HEK293 (cell line): ENCODE data around the gene VASN.

Experiments
- CTCF ChIA-PET: fragments of 350-600 bp; formaldehyde crosslinking; extraction: SDS; loops from one replicate; lab custom pipeline; 2021; ENCODE audit warnings: antibody characterized with exemption; lab: Yijun Ruan, JAX
- POLR2A ChIA-PET: fragments of 300-600 bp; formaldehyde crosslinking; extraction: SDS; loops from one replicate; lab custom pipeline; 2020; ENCODE audit warnings: antibody characterized with exemption, inconsistent platforms; lab: Yijun Ruan, JAX
- H3K27ac ChIP-seq: fragments of 200-500 bp; sonication (Bioruptor generic); 2 replicates; pipeline ENCODE4 v1.5.1; 2014; ENCODE audit warnings: low read depth, low read length, control low read depth, inconsistent platforms; ENCODE audit errors: extremely low read depth
- H3K36me3 ChIP-seq, 2 experiments: fragments of 200-500 bp in 1 of 2; sonication (Bioruptor generic) in 1 of 2; 1 replicate in 1 of 2; 2 replicates in 1 of 2; pipeline ENCODE4 v1.5.1; 2014 to 2017; ENCODE audit warnings: inconsistent platforms in 2 of 2, low read length in 2 of 2; ENCODE audit not compliant: control insufficient read depth in 2 of 2, insufficient read depth in 1 of 2
- H3K4me1 ChIP-seq: fragments of 200-500 bp; sonication (Bioruptor generic); 2 replicates; pipeline ENCODE4 v1.5.1; 2014; ENCODE audit warnings: mild to moderate bottlenecking, low read length, inconsistent platforms; ENCODE audit not compliant: control insufficient read depth, insufficient read depth
- H3K4me3 ChIP-seq: 2 replicates; pipeline ENCODE4 v1.5.1; 2011; ENCODE audit warnings: low read depth, mild to moderate bottlenecking, control low read depth, low read length, moderate library complexity
- H3K9me3 ChIP-seq: fragments of 200-500 bp; sonication (Bioruptor generic); 2 replicates; pipeline ENCODE4 v1.5.1; 2014; ENCODE audit warnings: low read depth, low read length, inconsistent platforms; ENCODE audit not compliant: control insufficient read depth, insufficient read depth
- BCL11B ChIP-seq: fragments of 450-650 bp; formaldehyde crosslinking; IDR thresholded peaks from 2 replicates; pipeline ENCODE4 v1.5.1; 2016; ENCODE audit warnings: low read depth, missing biosample characterization, missing genetic modification characterization
- CTCF ChIP-seq: fragments of 450-650 bp; formaldehyde crosslinking; IDR thresholded peaks from 2 replicates; pipeline ENCODE4 v1.5.1; 2016; ENCODE audit warnings: missing biosample characterization, missing genetic modification characterization
- ELK4 ChIP-seq: IDR thresholded peaks from 2 replicates; pipeline ENCODE4 v1.6.1; 2011; ENCODE audit warnings: mild to moderate bottlenecking, low read depth, low read length, borderline replicate concordance
- IKZF3 ChIP-seq: fragments of 450-650 bp; IDR thresholded peaks from 2 replicates; pipeline ENCODE4 v1.5.0; 2018; ENCODE audit warnings: missing biosample characterization, mild to moderate bottlenecking, missing genetic modification characterization, moderate library complexity
- KLF1 ChIP-seq: fragments of 450-650 bp; formaldehyde crosslinking; IDR thresholded peaks from 2 replicates; pipeline ENCODE4 v1.5.1; 2016; ENCODE audit warnings: missing biosample characterization, missing genetic modification characterization
- KLF16 ChIP-seq: fragments of 450-650 bp; formaldehyde crosslinking; IDR thresholded peaks from 2 replicates; pipeline ENCODE4 v1.5.1; 2017; ENCODE audit warnings: missing biosample characterization, missing genetic modification characterization
- KLF9 ChIP-seq: fragments of 450-650 bp; formaldehyde crosslinking; IDR thresholded peaks from 2 replicates; pipeline ENCODE4 v1.5.1; 2016; ENCODE audit warnings: missing biosample characterization, missing genetic modification characterization, low read depth
- PATZ1 ChIP-seq: fragments of 450-650 bp; formaldehyde crosslinking; IDR thresholded peaks from 2 replicates; pipeline ENCODE4 v1.5.1; 2016; ENCODE audit warnings: missing biosample characterization, missing genetic modification characterization
- SP2 ChIP-seq: fragments of 450-650 bp; formaldehyde crosslinking; IDR thresholded peaks from 2 replicates; pipeline ENCODE4 v1.5.1; 2016; ENCODE audit warnings: missing biosample characterization, missing genetic modification characterization
- ZBTB17 ChIP-seq: fragments of 450-650 bp; formaldehyde crosslinking; IDR thresholded peaks from 2 replicates; pipeline ENCODE4 v1.5.1; 2016; ENCODE audit warnings: missing biosample characterization, missing genetic modification characterization
- ZBTB8A ChIP-seq: fragments of 450-650 bp; formaldehyde crosslinking; IDR thresholded peaks from 2 replicates; pipeline ENCODE4 v1.5.1; 2016; ENCODE audit warnings: missing biosample characterization, missing genetic modification characterization
- ZFP37 ChIP-seq: fragments of 450-650 bp; formaldehyde crosslinking; IDR thresholded peaks from 2 replicates; pipeline ENCODE4 v1.5.1; 2016; ENCODE audit warnings: missing biosample characterization, missing genetic modification characterization
- ZIC2 ChIP-seq: fragments of 450-650 bp; formaldehyde crosslinking; IDR thresholded peaks from 2 replicates; pipeline ENCODE4 v1.5.1; 2016; ENCODE audit warnings: missing biosample characterization, missing genetic modification characterization
- ZNF114 ChIP-seq: fragments of 450-650 bp; formaldehyde crosslinking; IDR thresholded peaks from 2 replicates; pipeline ENCODE4 v1.5.0; 2017; ENCODE audit warnings: missing biosample characterization, missing genetic modification characterization
- ZNF146 ChIP-seq: fragments of 450-650 bp; formaldehyde crosslinking; IDR thresholded peaks from 2 replicates; pipeline ENCODE4 v1.5.1; 2016; ENCODE audit warnings: missing biosample characterization, missing genetic modification characterization
- ZNF354C ChIP-seq: fragments of 450-650 bp; formaldehyde crosslinking; IDR thresholded peaks from 2 replicates; pipeline ENCODE4 v1.5.1; 2016; ENCODE audit warnings: missing biosample characterization, missing genetic modification characterization, low read depth, borderline replicate concordance
- ZNF449 ChIP-seq: fragments of 450-650 bp; formaldehyde crosslinking; IDR thresholded peaks from 2 replicates; pipeline ENCODE4 v1.5.1; 2017; ENCODE audit warnings: missing biosample characterization, mild to moderate bottlenecking, missing genetic modification characterization, moderate library complexity
- ZNF561 ChIP-seq: fragments of 450-650 bp; IDR thresholded peaks from 2 replicates; pipeline ENCODE4 v1.5.1; 2018; ENCODE audit warnings: missing biosample characterization, missing genetic modification characterization, borderline replicate concordance
- ZNF596 ChIP-seq: fragments of 450-650 bp; IDR thresholded peaks from 2 replicates; pipeline ENCODE4 v1.5.0; 2018; ENCODE audit warnings: missing biosample characterization, mild to moderate bottlenecking, missing genetic modification characterization, moderate library complexity
- TF ChIP-seq, protein P1 (sequence below): fragments of 450-650 bp; formaldehyde crosslinking; IDR thresholded peaks from 2 replicates; pipeline ENCODE4 v1.5.1; 2017; ENCODE audit warnings: missing biosample characterization, missing genetic modification characterization
- TF ChIP-seq, protein P2 (sequence below): fragments of 450-650 bp; formaldehyde crosslinking; IDR thresholded peaks from 2 replicates; pipeline ENCODE4 v1.5.1; 2016; ENCODE audit warnings: missing biosample characterization, missing genetic modification characterization

Gene VASN

DNA sequence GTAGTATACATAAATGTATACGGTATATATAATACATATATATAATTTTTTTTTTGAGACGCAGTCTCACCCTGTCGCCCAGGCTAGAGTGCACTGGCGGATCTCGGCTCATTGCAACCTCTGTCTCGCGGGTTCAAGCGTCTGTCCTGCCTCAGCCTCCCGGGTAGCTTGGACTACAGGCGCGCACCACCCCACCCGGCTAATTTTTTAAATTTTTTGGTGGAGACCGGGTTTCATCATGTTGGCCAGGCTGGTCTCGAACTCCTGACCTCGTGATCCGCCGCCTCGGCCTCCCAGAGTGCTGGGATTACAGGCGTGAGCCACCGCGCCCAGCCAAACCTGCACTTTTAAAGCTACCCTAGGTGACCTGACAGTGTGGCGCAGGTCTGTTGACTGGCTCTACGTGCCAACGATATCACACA is 21.3 kb upstream of the VASN start (continued):
- no peak for TF ChIP-seq ZNF146 (tag by site-specific recombination)
- no peak for TF ChIP-seq ELK4
- TF ChIP-seq CTCF (tag by site-specific recombination) = no peak
- TF ChIP-seq KLF16 (tag by site-specific recombination) = no peak
- no peak for TF ChIP-seq ZFP37 (tag by site-specific recombination)
- no peak for TF ChIP-seq ZNF354C (tag by site-specific recombination)

GRCh38 chr16:4350787-4351659 is 20.6 kb upstream of the VASN start, which contains the start of gene PAM16:
Gene PAM16 (minus strand): TSS chr16:4351321. CDS start chr16:4351234, 87 bp downstream.
- POLR2A ChIA-PET = interaction anchor here (0.6 to 1.8 kb wide), 6 partner anchors 23 to 78 kb away, joined by 3 to 5 read pairs (median 4); partner anchors contain the start of gene TFAP4
- H3K27ac ChIP-seq = peak within 1 kb of the TSS; percentile 85
- H3K4me3 ChIP-seq = peak within 1 kb of the TSS; percentile 95
- CTCF ChIA-PET = interaction anchor here (0.5 to 3.8 kb wide), 12 partner anchors 8 to 514 kb away, joined by 3 to 39 read pairs (median 4); no protein-coding TSS in a partner anchor
- no peaks in the 10 kb centered on the region for H3K9me3 ChIP-seq
- peaks cover 7% of the 10 kb centered on the region; the same call in 1 of the 2 replicates for H3K4me1 ChIP-seq
- H3K36me3 ChIP-seq = peaks cover 0 to 19% of the 10 kb centered on the region in 2 experiments; a peak in 2 of 3 replicates
- TF ChIP-seq KLF1 (tag by site-specific recombination) (peak; percentile 45), ZBTB8A (tag by site-specific recombination) (peak; percentile 65), ZNF596 (tag by site-specific recombination) (peak; percentile 27; the same call in 1 of the 2 replicates), PATZ1 (tag by site-specific recombination) (peak; percentile 51), IKZF3 (tag by site-specific recombination) (peak; percentile 53; the same call in 1 of the 2 replicates), BCL11B (tag by site-specific recombination) (0 out of 2 replicates have a peak, but pooled peaks have one; percentile 15), CTCF (tag by site-specific recombination) (peak; percentile 66), SP2 (tag by site-specific recombination) (peak; percentile 93), KLF9 (tag by site-specific recombination) (peak; percentile 52), ZIC2 (peak; percentile 17; the same call in 1 of the 2 replicates), ZNF449 (peak; percentile 32; the same call in 1 of the 2 replicates), ZNF561 (tag by site-specific recombination) (peak; percentile 13; the same call in 1 of the 2 replicates), ZBTB17 (peak; percentile 83), ZNF114 (no peak)
- TF ChIP-seq, protein P1, sequence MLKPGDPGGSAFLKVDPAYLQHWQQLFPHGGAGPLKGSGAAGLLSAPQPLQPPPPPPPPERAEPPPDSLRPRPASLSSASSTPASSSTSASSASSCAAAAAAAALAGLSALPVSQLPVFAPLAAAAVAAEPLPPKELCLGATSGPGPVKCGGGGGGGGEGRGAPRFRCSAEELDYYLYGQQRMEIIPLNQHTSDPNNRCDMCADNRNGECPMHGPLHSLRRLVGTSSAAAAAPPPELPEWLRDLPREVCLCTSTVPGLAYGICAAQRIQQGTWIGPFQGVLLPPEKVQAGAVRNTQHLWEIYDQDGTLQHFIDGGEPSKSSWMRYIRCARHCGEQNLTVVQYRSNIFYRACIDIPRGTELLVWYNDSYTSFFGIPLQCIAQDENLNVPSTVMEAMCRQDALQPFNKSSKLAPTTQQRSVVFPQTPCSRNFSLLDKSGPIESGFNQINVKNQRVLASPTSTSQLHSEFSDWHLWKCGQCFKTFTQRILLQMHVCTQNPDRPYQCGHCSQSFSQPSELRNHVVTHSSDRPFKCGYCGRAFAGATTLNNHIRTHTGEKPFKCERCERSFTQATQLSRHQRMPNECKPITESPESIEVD (tag by site-specific recombination) = no peak
- TF ChIP-seq, protein P2, sequence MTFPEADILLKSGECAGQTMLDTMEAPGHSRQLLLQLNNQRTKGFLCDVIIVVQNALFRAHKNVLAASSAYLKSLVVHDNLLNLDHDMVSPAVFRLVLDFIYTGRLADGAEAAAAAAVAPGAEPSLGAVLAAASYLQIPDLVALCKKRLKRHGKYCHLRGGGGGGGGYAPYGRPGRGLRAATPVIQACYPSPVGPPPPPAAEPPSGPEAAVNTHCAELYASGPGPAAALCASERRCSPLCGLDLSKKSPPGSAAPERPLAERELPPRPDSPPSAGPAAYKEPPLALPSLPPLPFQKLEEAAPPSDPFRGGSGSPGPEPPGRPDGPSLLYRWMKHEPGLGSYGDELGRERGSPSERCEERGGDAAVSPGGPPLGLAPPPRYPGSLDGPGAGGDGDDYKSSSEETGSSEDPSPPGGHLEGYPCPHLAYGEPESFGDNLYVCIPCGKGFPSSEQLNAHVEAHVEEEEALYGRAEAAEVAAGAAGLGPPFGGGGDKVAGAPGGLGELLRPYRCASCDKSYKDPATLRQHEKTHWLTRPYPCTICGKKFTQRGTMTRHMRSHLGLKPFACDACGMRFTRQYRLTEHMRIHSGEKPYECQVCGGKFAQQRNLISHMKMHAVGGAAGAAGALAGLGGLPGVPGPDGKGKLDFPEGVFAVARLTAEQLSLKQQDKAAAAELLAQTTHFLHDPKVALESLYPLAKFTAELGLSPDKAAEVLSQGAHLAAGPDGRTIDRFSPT (tag by site-specific recombination) = peak; percentile 55; the same call in 1 of the 2 replicates
